Activated T-helper 2 cell treated with anti-CD3 and anti-CD28 coated beads, Interferon-gamma antibody, Interleukin-2, Interleukin-4, amounts not matched to agents 10 μg/mL and 5 μg/mL and 100 μg/mL, durations not matched to agents 14 hours and 24 hours and 36 hours (primary cell): ENCODE measurements around the gene RPS6KA2. TPM values are rescaled to one million over a fixed set of nuclear protein-coding genes. Genes with fewer than 3 reads are reported as not detected.

Experiments
- DNase-seq: peaks from one replicate; pipeline ENCODE4 v3.0.0; 2021; ENCODE audit warnings: low spot score
- H3K27ac Mint-ChIP-seq: one replicate; pipeline ENCODE4 v1.8.0; 2021; ENCODE audit warnings: mixed read lengths
- H3K27me3 Mint-ChIP-seq: one replicate; pipeline ENCODE4 v1.8.0; 2021; ENCODE audit warnings: low read depth, mixed read lengths
- H3K36me3 Mint-ChIP-seq: one replicate; pipeline ENCODE4 v1.8.0; 2021; ENCODE audit warnings: low read depth, mixed read lengths
- H3K4me1 Mint-ChIP-seq: one replicate; pipeline ENCODE4 v1.8.0; 2021; ENCODE audit warnings: low read depth, mixed read lengths
- H3K4me3 Mint-ChIP-seq: one replicate; pipeline ENCODE4 v1.8.0; 2021; ENCODE audit warnings: low read depth, mild to moderate bottlenecking, moderate library complexity, mixed read lengths
- H3K9me3 Mint-ChIP-seq: one replicate; pipeline ENCODE4 v1.8.0; 2021; ENCODE audit warnings: mixed read lengths
- intact Hi-C: fragments of 100-400 bp; cut with micrococcal nuclease; formaldehyde crosslinking; loops from one replicate; pipeline ENCODE4 v1.15.1; 2023
- total RNA-seq: library from RNA; stranded (reverse); gene quantifications from 2 replicates; pipeline ENCODE4 v1.2.3, GENCODE V29; 2022

RPS6KA2 gene
- total RNA-seq, 1 donor from 2014 or later = 2.1 TPM

GRCh38 chr6:166483026-166483425 is 144.0 kb downstream of the RPS6KA2 start:
- Mint-ChIP-seq H3K27me3 (no peaks in the 10 kb centered on the region), H3K27ac (no peak overlapping the region), H3K4me1 (peaks cover 10% of the 10 kb centered on the region), H3K36me3 (peaks cover 16% of the 10 kb centered on the region), H3K9me3 (peaks cover 15% of the 10 kb centered on the region), H3K4me3 (no peak overlapping the region)
- DNase-seq = no peak
- intact Hi-C loops = no loop called here

GRCh38 chr6:166478782-166479592 is 148.1 kb downstream of the RPS6KA2 start:
- DNase-seq = no peak
- intact Hi-C loops = no loop called here
- Mint-ChIP-seq H3K27me3 (no peaks in the 10 kb centered on the region), H3K9me3 (no peaks in the 10 kb centered on the region), H3K27ac (no peak overlapping the region), H3K4me3 (no peak overlapping the region), H3K4me1 (no peaks in the 10 kb centered on the region), H3K36me3 (no peaks in the 10 kb centered on the region)

GRCh38 chr6:166477647-166478365 is 149.2 kb downstream of the RPS6KA2 start:
- no peaks in the 10 kb centered on the region for H3K36me3 Mint-ChIP-seq
- intact Hi-C loops = no loop called here

GRCh38 chr6:166476634-166477215 is 150.3 kb downstream of the RPS6KA2 start:
- intact Hi-C loops = no loop called here

More at GRCh38 chr6:166477647-166478365, 149.2 kb downstream of the RPS6KA2 start:
- DNase-seq = no peak
- Mint-ChIP-seq H3K27me3 (no peaks in the 10 kb centered on the region), H3K4me3 (no peak overlapping the region), H3K9me3 (no peaks in the 10 kb centered on the region), H3K4me1 (no peaks in the 10 kb centered on the region), H3K27ac (no peak overlapping the region)

GRCh38 chr6:166476061-166476591 is 150.9 kb downstream of the RPS6KA2 start:
- no peak overlapping the region for H3K27ac Mint-ChIP-seq
- intact Hi-C loops = no loop called here
- DNase-seq = no peak
- no peak overlapping the region for H3K4me3 Mint-ChIP-seq
- no peaks in the 10 kb centered on the region for H3K36me3 Mint-ChIP-seq
- no peaks in the 10 kb centered on the region for H3K9me3 Mint-ChIP-seq
- H3K4me1 Mint-ChIP-seq = no peaks in the 10 kb centered on the region
- H3K27me3 Mint-ChIP-seq = no peaks in the 10 kb centered on the region

More at GRCh38 chr6:166476634-166477215, 150.3 kb downstream of the RPS6KA2 start:
- Mint-ChIP-seq H3K4me3 (no peak overlapping the region), H3K36me3 (no peaks in the 10 kb centered on the region), H3K9me3 (no peaks in the 10 kb centered on the region), H3K27ac (no peak overlapping the region), H3K27me3 (no peaks in the 10 kb centered on the region), H3K4me1 (no peaks in the 10 kb centered on the region)
- DNase-seq = no peak

- no peak overlapping the region for H3K4me3 Mint-ChIP-seq
- intact Hi-C loops = no loop called here
- H3K4me1 Mint-ChIP-seq = no peaks in the 10 kb centered on the region
- H3K27ac Mint-ChIP-seq = no peak overlapping the region
- H3K9me3 Mint-ChIP-seq = no peaks in the 10 kb centered on the region
- H3K36me3 Mint-ChIP-seq = no peaks in the 10 kb centered on the region
- H3K27me3 Mint-ChIP-seq = no peaks in the 10 kb centered on the region
- DNase-seq = no peak
These were observed 152.1 kb downstream of the RPS6KA2 start for GRCh38 chr6:166474721-166475565.

- no peaks in the 10 kb centered on the region for H3K27me3 Mint-ChIP-seq
- H3K4me1 Mint-ChIP-seq = no peaks in the 10 kb centered on the region
- H3K27ac Mint-ChIP-seq = no peak overlapping the region
- intact Hi-C loops = no loop called here
- H3K36me3 Mint-ChIP-seq = no peaks in the 10 kb centered on the region
- no peak overlapping the region for H3K4me3 Mint-ChIP-seq
- no peak for DNase-seq
- no peaks in the 10 kb centered on the region for H3K9me3 Mint-ChIP-seq
These were observed 153.0 kb downstream of the RPS6KA2 start for GRCh38 chr6:166473886-166474571.

GRCh38 chr6:166472636-166473035 is 154.4 kb downstream of the RPS6KA2 start:
- no peak overlapping the region for H3K4me3 Mint-ChIP-seq
- no peaks in the 10 kb centered on the region for H3K36me3 Mint-ChIP-seq
- H3K27ac Mint-ChIP-seq = no peak overlapping the region
- H3K4me1 Mint-ChIP-seq = no peaks in the 10 kb centered on the region
- intact Hi-C loops = no loop called here
- no peaks in the 10 kb centered on the region for H3K9me3 Mint-ChIP-seq
- no peaks in the 10 kb centered on the region for H3K27me3 Mint-ChIP-seq
- DNase-seq = no peak

- H3K36me3 Mint-ChIP-seq = no peaks in the 10 kb centered on the region
- H3K27ac Mint-ChIP-seq = no peak overlapping the region
- H3K27me3 Mint-ChIP-seq = no peaks in the 10 kb centered on the region
- intact Hi-C loops = no loop called here
- no peaks in the 10 kb centered on the region for H3K4me1 Mint-ChIP-seq
- no peak overlapping the region for H3K4me3 Mint-ChIP-seq
- no peak for DNase-seq
- no peaks in the 10 kb centered on the region for H3K9me3 Mint-ChIP-seq
These were observed 155.2 kb downstream of the RPS6KA2 start for GRCh38 chr6:166471797-166472260.

GRCh38 chr6:166470863-166471410 is 156.1 kb downstream of the RPS6KA2 start:
- Mint-ChIP-seq H3K4me3 (no peak overlapping the region), H3K9me3 (no peaks in the 10 kb centered on the region), H3K27ac (no peak overlapping the region), H3K4me1 (no peaks in the 10 kb centered on the region), H3K27me3 (no peaks in the 10 kb centered on the region), H3K36me3 (no peaks in the 10 kb centered on the region)
- no peak for DNase-seq
- intact Hi-C loops = no loop called here

- Mint-ChIP-seq H3K4me1 (no peaks in the 10 kb centered on the region), H3K27me3 (no peaks in the 10 kb centered on the region), H3K9me3 (no peaks in the 10 kb centered on the region), H3K27ac (no peak overlapping the region), H3K4me3 (no peak overlapping the region), H3K36me3 (no peaks in the 10 kb centered on the region)
- intact Hi-C loops = no loop called here
- no peak for DNase-seq
These were observed 156.8 kb downstream of the RPS6KA2 start for GRCh38 chr6:166470029-166470862.
